WTC11 (cell line): Measurements from ENCODE around the gene CEACAM16.

Experiments used
- MAX ChIP-seq: sonication (generic); formaldehyde crosslinking; IDR thresholded peaks from 2 replicates; pipeline ENCODE4 v1.8.0; 2022; ENCODE audit warnings: mild to moderate bottlenecking, missing genetic modification reagents
- TF ChIP-seq, protein P1 (sequence below): fragments of 200-600 bp; IDR thresholded peaks from 2 replicates; pipeline ENCODE4 v1.8.0; 2022; ENCODE audit warnings: antibody characterized with exemption

GRCh38 chr19:44732235-44733014 lies 33.5 kb downstream of the CEACAM16 start:
- TF ChIP-seq, protein P1, sequence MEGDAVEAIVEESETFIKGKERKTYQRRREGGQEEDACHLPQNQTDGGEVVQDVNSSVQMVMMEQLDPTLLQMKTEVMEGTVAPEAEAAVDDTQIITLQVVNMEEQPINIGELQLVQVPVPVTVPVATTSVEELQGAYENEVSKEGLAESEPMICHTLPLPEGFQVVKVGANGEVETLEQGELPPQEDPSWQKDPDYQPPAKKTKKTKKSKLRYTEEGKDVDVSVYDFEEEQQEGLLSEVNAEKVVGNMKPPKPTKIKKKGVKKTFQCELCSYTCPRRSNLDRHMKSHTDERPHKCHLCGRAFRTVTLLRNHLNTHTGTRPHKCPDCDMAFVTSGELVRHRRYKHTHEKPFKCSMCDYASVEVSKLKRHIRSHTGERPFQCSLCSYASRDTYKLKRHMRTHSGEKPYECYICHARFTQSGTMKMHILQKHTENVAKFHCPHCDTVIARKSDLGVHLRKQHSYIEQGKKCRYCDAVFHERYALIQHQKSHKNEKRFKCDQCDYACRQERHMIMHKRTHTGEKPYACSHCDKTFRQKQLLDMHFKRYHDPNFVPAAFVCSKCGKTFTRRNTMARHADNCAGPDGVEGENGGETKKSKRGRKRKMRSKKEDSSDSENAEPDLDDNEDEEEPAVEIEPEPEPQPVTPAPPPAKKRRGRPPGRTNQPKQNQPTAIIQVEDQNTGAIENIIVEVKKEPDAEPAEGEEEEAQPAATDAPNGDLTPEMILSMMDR: no peak
- TF ChIP-seq MAX (CRISPR knock-in tag): no peak
